HepG2 (cell line): ENCODE data around the gene SLC22A12. TPM values are rescaled to one million over a fixed set of nuclear protein-coding genes. Genes with fewer than 3 reads are reported as not detected.

Experiments used
- HOMEZ ChIP-seq: IDR thresholded peaks from 2 replicates; pipeline ENCODE4 v1.6.1; 2016; ENCODE audit warnings: low read depth
- PRDM10 ChIP-seq: sonication (generic); formaldehyde crosslinking; IDR thresholded peaks from 2 replicates; pipeline ENCODE4 v1.4.0; 2020; ENCODE audit warnings: low read depth, missing genetic modification reagents
- SAFB2 ChIP-seq: sonication (generic); formaldehyde crosslinking; IDR thresholded peaks from 2 replicates; pipeline ENCODE4 v1.5.1; 2020; ENCODE audit warnings: missing genetic modification reagents, low read depth, mild to moderate bottlenecking, borderline replicate concordance
- TEAD2 ChIP-seq: sonication (generic); formaldehyde crosslinking; IDR thresholded peaks from 2 replicates; pipeline ENCODE4 v1.9.0; 2021; ENCODE audit warnings: missing genetic modification reagents
- ZFY ChIP-seq: sonication (generic); formaldehyde crosslinking; IDR thresholded peaks from 2 replicates; pipeline ENCODE4 v1.4.0; 2020; ENCODE audit warnings: missing genetic modification reagents
- ZZZ3 ChIP-seq: sonication (generic); formaldehyde crosslinking; IDR thresholded peaks from 2 replicates; pipeline ENCODE4 v1.4.0; 2020; ENCODE audit warnings: missing genetic modification reagents, mild to moderate bottlenecking, borderline replicate concordance
- polyA plus RNA-seq, 8 experiments: library from polyadenylated mRNA; depleted of rRNA in 3 of 8; stranded (reverse) in 7 of 8; unstranded in 1 of 8; fragments of >200 nt; fragmentation: Illumina TruSeq in 4 of 8; extraction: Trizol in 4 of 8; gene quantifications; 2 replicates each; pipeline versions ENCODE4 v1.2.1 to v1.2.3, GENCODE V29; 2011 to 2016; ENCODE audit warnings: low read depth in 4 of 8, missing spikeins in 1 of 8, mixed read lengths in 1 of 8; ENCODE audit not compliant: insufficient read depth in 1 of 8
- total RNA-seq, 5 experiments: library from RNA; depleted of rRNA; stranded (reverse); fragments of >200 nt; fragmentation: Illumina TruSeq; extraction: Trizol; gene quantifications; 2 replicates each; pipeline ENCODE4 v1.2.3, GENCODE V29; 2016; ENCODE audit warnings: low read depth in 1 of 5
- TF ChIP-seq, protein P1 (sequence below): sonication (generic); formaldehyde crosslinking; IDR thresholded peaks from 2 replicates; pipeline ENCODE4 v1.4.0; 2020; ENCODE audit warnings: missing genetic modification reagents
- TF ChIP-seq, protein P2 (sequence below): fragments of 450-650 bp; IDR thresholded peaks from 2 replicates; pipeline ENCODE4 v1.6.1; 2017

Gene SLC22A12
- total and polyA plus RNA-seq, 2 of the 13 experiments (the other 11 are each of a cell fraction or from before 2014, with no cell fraction given) = not detected

DNA sequence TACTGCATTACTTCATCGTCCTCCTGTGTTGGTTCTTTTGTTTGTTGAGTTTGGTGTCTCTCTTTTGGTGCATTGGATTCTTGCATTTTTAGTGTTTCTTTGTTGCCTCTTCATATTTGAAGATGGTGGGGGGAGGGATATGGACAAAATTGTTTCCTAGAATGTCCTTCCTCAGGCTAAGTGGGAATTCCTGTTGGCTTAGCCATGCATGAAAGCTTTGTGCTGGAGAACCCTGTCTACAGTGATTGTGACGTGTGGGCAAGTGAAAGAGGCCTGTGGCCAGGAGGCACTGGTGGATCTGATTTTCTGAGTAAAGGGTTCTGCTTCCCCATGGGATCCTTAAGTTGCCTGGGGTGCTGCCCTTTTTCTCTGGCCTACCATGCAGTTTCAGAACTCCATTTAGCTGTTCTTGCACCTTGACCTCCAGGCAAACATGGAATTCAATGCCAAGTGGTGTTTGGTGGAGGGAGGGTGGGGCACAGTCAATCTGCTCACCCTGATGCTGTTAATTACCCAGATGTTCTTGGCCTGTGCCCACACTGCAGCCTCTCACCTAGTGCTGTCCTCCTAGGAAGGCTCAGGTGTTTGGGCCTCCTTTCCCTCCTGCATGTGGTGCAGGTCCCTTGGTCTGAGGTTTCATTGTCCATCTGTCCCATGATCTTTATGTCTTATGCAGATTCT, 46.3 kb upstream of the SLC22A12 start (continued):
- TF ChIP-seq, protein P1, sequence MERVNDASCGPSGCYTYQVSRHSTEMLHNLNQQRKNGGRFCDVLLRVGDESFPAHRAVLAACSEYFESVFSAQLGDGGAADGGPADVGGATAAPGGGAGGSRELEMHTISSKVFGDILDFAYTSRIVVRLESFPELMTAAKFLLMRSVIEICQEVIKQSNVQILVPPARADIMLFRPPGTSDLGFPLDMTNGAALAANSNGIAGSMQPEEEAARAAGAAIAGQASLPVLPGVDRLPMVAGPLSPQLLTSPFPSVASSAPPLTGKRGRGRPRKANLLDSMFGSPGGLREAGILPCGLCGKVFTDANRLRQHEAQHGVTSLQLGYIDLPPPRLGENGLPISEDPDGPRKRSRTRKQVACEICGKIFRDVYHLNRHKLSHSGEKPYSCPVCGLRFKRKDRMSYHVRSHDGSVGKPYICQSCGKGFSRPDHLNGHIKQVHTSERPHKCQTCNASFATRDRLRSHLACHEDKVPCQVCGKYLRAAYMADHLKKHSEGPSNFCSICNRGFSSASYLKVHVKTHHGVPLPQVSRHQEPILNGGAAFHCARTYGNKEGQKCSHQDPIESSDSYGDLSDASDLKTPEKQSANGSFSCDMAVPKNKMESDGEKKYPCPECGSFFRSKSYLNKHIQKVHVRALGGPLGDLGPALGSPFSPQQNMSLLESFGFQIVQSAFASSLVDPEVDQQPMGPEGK = no peak
- TF ChIP-seq ZFY (no peak), HOMEZ (no peak), TEAD2 (CRISPR knock-in tag) (no peak), SAFB2 (CRISPR knock-in tag) (no peak), ZZZ3 (CRISPR knock-in tag) (no peak), PRDM10 (CRISPR knock-in tag) (no peak)
- TF ChIP-seq, protein P2, sequence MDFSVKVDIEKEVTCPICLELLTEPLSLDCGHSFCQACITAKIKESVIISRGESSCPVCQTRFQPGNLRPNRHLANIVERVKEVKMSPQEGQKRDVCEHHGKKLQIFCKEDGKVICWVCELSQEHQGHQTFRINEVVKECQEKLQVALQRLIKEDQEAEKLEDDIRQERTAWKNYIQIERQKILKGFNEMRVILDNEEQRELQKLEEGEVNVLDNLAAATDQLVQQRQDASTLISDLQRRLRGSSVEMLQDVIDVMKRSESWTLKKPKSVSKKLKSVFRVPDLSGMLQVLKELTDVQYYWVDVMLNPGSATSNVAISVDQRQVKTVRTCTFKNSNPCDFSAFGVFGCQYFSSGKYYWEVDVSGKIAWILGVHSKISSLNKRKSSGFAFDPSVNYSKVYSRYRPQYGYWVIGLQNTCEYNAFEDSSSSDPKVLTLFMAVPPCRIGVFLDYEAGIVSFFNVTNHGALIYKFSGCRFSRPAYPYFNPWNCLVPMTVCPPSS = no peak
